ENCODE results near the gene ADGB.

DNA sequence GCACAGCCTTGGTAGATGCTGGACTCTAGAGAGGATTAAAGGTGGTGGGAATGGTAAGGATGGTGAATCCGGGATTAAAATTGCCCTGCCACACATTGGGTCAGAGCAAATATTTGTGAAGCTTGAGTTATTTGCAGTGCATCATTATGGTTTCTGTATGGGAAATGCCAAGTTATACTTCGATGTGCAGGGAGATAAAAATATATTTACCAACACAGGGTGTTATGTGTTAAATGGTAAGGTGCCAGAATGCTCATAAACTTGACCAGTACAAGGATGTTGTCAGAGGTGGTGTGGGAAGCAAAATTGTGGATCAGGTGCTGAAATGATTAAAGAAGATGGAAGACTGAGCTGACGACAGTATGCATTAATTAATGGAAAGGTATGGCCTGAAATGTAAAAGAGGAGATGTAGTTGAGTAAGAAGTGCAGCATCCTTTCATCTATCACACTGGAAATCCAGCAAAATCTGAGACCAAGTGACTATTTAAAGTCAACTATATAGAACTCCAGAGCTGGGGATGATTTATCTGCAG is 262.3 kb downstream of the ADGB start:
- no peak for TF ChIP-seq CTCF (IDR thresholded peaks at IDR 0.05)
- TF ChIP-seq POLR2A (IDR thresholded peaks at IDR 0.05), result no peak

Data from right lobe of liver (tissue), 4 donors.